ENCODE results near the gene SLC37A1.

The SLC37A1 gene

GRCh38 chr21:42522771-42523170 is 9.1 kb downstream of the SLC37A1 start:
- in situ Hi-C loops (cut with HindIII; ENCODE audit: low pct_ligation_motif_present, low pct_unique_long_range_greater_than_20kb, low sequenced_read_pairs), result no loop called here
- DNase-seq, result no peak

GRCh38 chr21:42523211-42523610 is 9.6 kb downstream of the SLC37A1 start:
- in situ Hi-C loops (cut with HindIII; ENCODE audit: low pct_ligation_motif_present, low pct_unique_long_range_greater_than_20kb, low sequenced_read_pairs), result no loop called here
- DNase-seq, result no peak

- no peak for DNase-seq
- in situ Hi-C loops (cut with HindIII; ENCODE audit: low pct_ligation_motif_present, low pct_unique_long_range_greater_than_20kb, low sequenced_read_pairs), result no loop called here
Observed at GRCh38 chr21:42523941-42524340, 10.3 kb downstream of the SLC37A1 start.

- DNase-seq, result no peak
- in situ Hi-C loops (cut with HindIII; ENCODE audit: low pct_ligation_motif_present, low pct_unique_long_range_greater_than_20kb, low sequenced_read_pairs), result no loop called here
Observed at GRCh38 chr21:42524341-42525028, 10.8 kb downstream of the SLC37A1 start.

GRCh38 chr21:42525029-42525581 is 11.5 kb downstream of the SLC37A1 start:
- no peak for DNase-seq
- in situ Hi-C loops (cut with HindIII; ENCODE audit: low pct_ligation_motif_present, low pct_unique_long_range_greater_than_20kb, low sequenced_read_pairs), result no loop called here

- DNase-seq, result no peak
- in situ Hi-C loops (cut with HindIII; ENCODE audit: low pct_ligation_motif_present, low pct_unique_long_range_greater_than_20kb, low sequenced_read_pairs), result no loop called here
Observed at GRCh38 chr21:42525676-42526378, 12.2 kb downstream of the SLC37A1 start.

- in situ Hi-C loops (cut with HindIII; ENCODE audit: low pct_ligation_motif_present, low pct_unique_long_range_greater_than_20kb, low sequenced_read_pairs), result no loop called here
- DNase-seq, result no peak
Observed at GRCh38 chr21:42526379-42526727, 12.7 kb downstream of the SLC37A1 start.

- DNase-seq, result no peak
- in situ Hi-C loops (cut with HindIII; ENCODE audit: low pct_ligation_motif_present, low pct_unique_long_range_greater_than_20kb, low sequenced_read_pairs), result no loop called here
Observed at GRCh38 chr21:42527127-42527488, 13.5 kb downstream of the SLC37A1 start.

- DNase-seq, result no peak
Observed at GRCh38 chr21:42527489-42528158, 14.0 kb downstream of the SLC37A1 start.

GRCh38 chr21:42530167-42530518 is 16.5 kb downstream of the SLC37A1 start:
- in situ Hi-C loops (cut with HindIII; ENCODE audit: low pct_ligation_motif_present, low pct_unique_long_range_greater_than_20kb, low sequenced_read_pairs), result no loop called here
- no peak for DNase-seq

More at GRCh38 chr21:42527489-42528158, 14.0 kb downstream of the SLC37A1 start:
- in situ Hi-C loops (cut with HindIII; ENCODE audit: low pct_ligation_motif_present, low pct_unique_long_range_greater_than_20kb, low sequenced_read_pairs), result no loop called here

GRCh38 chr21:42531771-42532170 is 18.1 kb downstream of the SLC37A1 start:
- in situ Hi-C loops (cut with HindIII; ENCODE audit: low pct_ligation_motif_present, low pct_unique_long_range_greater_than_20kb, low sequenced_read_pairs), result no loop called here
- no peak for DNase-seq

- in situ Hi-C loops (cut with HindIII; ENCODE audit: low pct_ligation_motif_present, low pct_unique_long_range_greater_than_20kb, low sequenced_read_pairs), result no loop called here
- DNase-seq, result no peak
Observed at GRCh38 chr21:42532466-42533181, 19.0 kb downstream of the SLC37A1 start.

GRCh38 chr21:42533306-42533962 is 19.8 kb downstream of the SLC37A1 start:
- in situ Hi-C loops (cut with HindIII; ENCODE audit: low pct_ligation_motif_present, low pct_unique_long_range_greater_than_20kb, low sequenced_read_pairs), result no loop called here

GRCh38 chr21:42533963-42534355 is 20.3 kb downstream of the SLC37A1 start:
- in situ Hi-C loops (cut with HindIII; ENCODE audit: low pct_ligation_motif_present, low pct_unique_long_range_greater_than_20kb, low sequenced_read_pairs), result no loop called here
- DNase-seq, result no peak

More at GRCh38 chr21:42533306-42533962, 19.8 kb downstream of the SLC37A1 start:
- DNase-seq, result no peak

- DNase-seq, result no peak
- in situ Hi-C loops (cut with HindIII; ENCODE audit: low pct_ligation_motif_present, low pct_unique_long_range_greater_than_20kb, low sequenced_read_pairs), result no loop called here
Observed at GRCh38 chr21:42534421-42535378, 21.0 kb downstream of the SLC37A1 start.

GRCh38 chr21:42535602-42536171 is 22.0 kb downstream of the SLC37A1 start:
- DNase-seq, result no peak
- in situ Hi-C loops (cut with HindIII; ENCODE audit: low pct_ligation_motif_present, low pct_unique_long_range_greater_than_20kb, low sequenced_read_pairs), result no loop called here

- in situ Hi-C loops (cut with HindIII; ENCODE audit: low pct_ligation_motif_present, low pct_unique_long_range_greater_than_20kb, low sequenced_read_pairs), result no loop called here
Observed at GRCh38 chr21:42536601-42537000, 22.9 kb downstream of the SLC37A1 start.

More at GRCh38 chr21:42536601-42537000, 22.9 kb downstream of the SLC37A1 start:
- DNase-seq, result no peak

Measured in ACHN (cell line).